ENCODE data around the gene ZMIZ1.

DNA sequence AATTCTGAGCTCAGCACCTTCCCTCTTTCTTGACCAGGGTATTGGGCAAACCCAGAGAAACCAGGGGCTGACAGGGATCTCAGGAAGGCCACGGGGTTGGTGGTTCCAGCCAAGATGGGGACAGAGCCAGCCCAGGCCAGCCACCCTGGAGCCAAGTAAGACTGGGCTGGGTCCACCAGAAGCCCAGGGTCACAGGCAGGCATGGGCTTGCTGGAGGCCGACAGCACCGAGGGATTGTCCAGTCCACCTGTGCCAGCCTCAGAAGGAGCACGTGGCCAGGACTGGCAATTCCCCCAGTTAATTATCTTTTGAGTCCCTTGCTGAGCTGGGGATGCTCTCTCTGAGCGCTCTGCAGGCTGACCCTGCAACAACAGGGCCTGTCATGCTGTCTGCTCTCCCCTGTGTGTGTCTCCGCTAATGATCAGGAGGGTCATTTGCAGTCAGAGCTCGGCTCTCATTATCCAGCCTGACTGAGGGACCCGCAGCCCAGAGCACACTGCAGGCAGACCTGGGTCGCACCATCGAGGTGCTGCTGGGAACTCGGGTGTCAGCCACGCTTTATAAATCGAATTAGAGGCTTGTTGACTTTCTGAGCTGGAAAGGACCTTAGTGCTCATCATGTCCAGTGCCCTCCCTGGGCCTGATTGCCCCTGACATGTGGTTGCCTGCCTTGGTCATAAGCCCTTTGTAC lies 209.0 kb downstream of the ZMIZ1 start:
- TF ChIP-seq POLR2AphosphoS5 (IDR thresholded peaks at IDR 0.05; ENCODE audit: low read depth, low read length) (no peak), FOXP2 (optimal IDR thresholded peaks at IDR 0.05; ENCODE audit: borderline replicate concordance, extremely low read depth, extremely low read length, insufficient read depth) (no peak), SIN3A (IDR thresholded peaks at IDR 0.05; ENCODE audit: borderline replicate concordance, insufficient read depth, low read length) (no peak)
- TF ChIP-seq, protein P1, sequence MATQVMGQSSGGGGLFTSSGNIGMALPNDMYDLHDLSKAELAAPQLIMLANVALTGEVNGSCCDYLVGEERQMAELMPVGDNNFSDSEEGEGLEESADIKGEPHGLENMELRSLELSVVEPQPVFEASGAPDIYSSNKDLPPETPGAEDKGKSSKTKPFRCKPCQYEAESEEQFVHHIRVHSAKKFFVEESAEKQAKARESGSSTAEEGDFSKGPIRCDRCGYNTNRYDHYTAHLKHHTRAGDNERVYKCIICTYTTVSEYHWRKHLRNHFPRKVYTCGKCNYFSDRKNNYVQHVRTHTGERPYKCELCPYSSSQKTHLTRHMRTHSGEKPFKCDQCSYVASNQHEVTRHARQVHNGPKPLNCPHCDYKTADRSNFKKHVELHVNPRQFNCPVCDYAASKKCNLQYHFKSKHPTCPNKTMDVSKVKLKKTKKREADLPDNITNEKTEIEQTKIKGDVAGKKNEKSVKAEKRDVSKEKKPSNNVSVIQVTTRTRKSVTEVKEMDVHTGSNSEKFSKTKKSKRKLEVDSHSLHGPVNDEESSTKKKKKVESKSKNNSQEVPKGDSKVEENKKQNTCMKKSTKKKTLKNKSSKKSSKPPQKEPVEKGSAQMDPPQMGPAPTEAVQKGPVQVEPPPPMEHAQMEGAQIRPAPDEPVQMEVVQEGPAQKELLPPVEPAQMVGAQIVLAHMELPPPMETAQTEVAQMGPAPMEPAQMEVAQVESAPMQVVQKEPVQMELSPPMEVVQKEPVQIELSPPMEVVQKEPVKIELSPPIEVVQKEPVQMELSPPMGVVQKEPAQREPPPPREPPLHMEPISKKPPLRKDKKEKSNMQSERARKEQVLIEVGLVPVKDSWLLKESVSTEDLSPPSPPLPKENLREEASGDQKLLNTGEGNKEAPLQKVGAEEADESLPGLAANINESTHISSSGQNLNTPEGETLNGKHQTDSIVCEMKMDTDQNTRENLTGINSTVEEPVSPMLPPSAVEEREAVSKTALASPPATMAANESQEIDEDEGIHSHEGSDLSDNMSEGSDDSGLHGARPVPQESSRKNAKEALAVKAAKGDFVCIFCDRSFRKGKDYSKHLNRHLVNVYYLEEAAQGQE (IDR thresholded peaks at IDR 0.05; ENCODE audit: insufficient read depth in 1 of 2, low read depth in 2 of 2, low read length in 2 of 2) = no peak
